GM12892 (cell line): ENCODE results near the gene NEU1.
"Not testable (repeated sequence)": the region's sequence is repeated elsewhere in the genome, so short reads cannot be mapped to it uniquely, and the experiment has no call there.

Experiments
- DNase-seq: peaks from one replicate; pipeline ENCODE4 v3.0.0; 2011; ENCODE audit not compliant: insufficient read length
- FAIRE-seq: peaks from 2 replicates; lab custom pipeline; 2011; peaks lifted over from hg19 to GRCh38; lab: Jason Lieb, UNC
- POLR2A ChIP-seq: IDR thresholded peaks from 2 replicates; pipeline ENCODE4 v1.6.1; 2011; ENCODE audit warnings: low read depth, low read length, control low read depth
- POLR2AphosphoS5 ChIP-seq: IDR thresholded peaks from 2 replicates; pipeline ENCODE4 v1.6.1; 2011; ENCODE audit warnings: low read depth, low read length, control low read depth
- TAF1 ChIP-seq: IDR thresholded peaks from 2 replicates; pipeline ENCODE4 v1.6.1; 2011; ENCODE audit warnings: low read depth, mild to moderate bottlenecking, control low read depth, low read length, borderline replicate concordance

The NEU1 gene

GRCh38 chr6:31865205-31866118, 2.8 kb upstream of the NEU1 start:
- DNase-seq (no peak), FAIRE-seq (no peak)
- TF ChIP-seq POLR2A: no peak
- TF ChIP-seq POLR2AphosphoS5: no peak
- no peak for TF ChIP-seq TAF1

DNA sequence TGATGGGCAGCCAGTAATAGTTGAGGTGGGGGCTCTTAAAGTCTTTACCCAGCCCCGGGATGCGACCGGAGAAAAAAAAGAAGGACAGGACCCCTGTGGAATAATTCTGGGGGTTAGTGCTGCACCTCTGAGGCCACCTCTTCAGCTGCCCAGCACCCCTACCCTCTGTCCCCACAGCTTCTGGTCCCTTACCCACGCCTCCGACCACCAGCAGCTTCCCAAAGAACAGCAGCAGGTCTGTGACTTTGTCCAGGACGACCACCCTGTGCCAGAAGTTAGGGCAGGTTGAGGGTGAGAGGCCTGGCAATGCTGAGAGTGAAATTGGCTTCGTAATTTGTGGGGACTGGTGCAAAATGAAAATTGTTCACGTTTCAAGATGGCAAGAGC, 2.2 kb upstream of the NEU1 start:
- DNase-seq (no peak), FAIRE-seq (no peak)
- TF ChIP-seq POLR2A: no peak
- TF ChIP-seq POLR2AphosphoS5: no peak
- no peak for TF ChIP-seq TAF1

- not testable (repeated sequence) for FAIRE-seq, DNase-seq
Measured at GRCh38 chr6:31864123-31864562, 1.5 kb upstream of the NEU1 start.

- FAIRE-seq: no peak
- TF ChIP-seq TAF1: no peak
- TF ChIP-seq POLR2AphosphoS5: no peak
- TF ChIP-seq POLR2A: no peak
- no peak for DNase-seq
Measured at GRCh38 chr6:31861919-31862343, 690 bp downstream of the NEU1 start.

DNA sequence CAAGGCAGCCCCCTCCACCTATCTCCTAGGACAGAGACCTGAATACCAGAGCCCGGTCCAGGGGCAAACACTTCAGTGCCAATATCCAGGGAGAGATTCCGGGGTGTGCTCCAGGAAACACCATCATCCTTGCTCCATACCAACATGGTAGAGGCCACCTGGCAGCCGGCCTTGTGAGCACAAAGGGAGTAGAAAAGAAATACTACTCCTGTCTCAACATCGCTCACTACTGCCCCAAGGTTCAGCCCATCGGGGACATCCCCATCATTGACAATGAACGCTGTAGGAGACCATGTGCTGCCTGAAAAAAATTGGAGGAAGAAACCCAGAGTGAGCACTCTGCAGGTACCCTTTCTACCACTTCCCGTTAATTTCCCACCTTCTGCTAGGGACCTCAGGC, 1.5 kb downstream of the NEU1 start:
- no peak for FAIRE-seq
- no peak for TF ChIP-seq POLR2A
- no peak for TF ChIP-seq TAF1
- no peak for TF ChIP-seq POLR2AphosphoS5
- DNase-seq: no peak

- DNase-seq (no peak), FAIRE-seq (no peak)
- TF ChIP-seq POLR2AphosphoS5: no peak
- TF ChIP-seq POLR2A: no peak
- TF ChIP-seq TAF1: no peak
Measured at GRCh38 chr6:31860349-31860748, 2.3 kb downstream of the NEU1 start.

- DNase-seq (no peak), FAIRE-seq (no peak)
- TF ChIP-seq POLR2AphosphoS5: no peak
Measured at GRCh38 chr6:31859923-31860322, 2.7 kb downstream of the NEU1 start.

GRCh38 chr6:31858707-31859106, 3.9 kb downstream of the NEU1 start:
- FAIRE-seq (no peak), DNase-seq (no peak)
- TF ChIP-seq POLR2A (no peak), TAF1 (no peak), POLR2AphosphoS5 (no peak)

DNA sequence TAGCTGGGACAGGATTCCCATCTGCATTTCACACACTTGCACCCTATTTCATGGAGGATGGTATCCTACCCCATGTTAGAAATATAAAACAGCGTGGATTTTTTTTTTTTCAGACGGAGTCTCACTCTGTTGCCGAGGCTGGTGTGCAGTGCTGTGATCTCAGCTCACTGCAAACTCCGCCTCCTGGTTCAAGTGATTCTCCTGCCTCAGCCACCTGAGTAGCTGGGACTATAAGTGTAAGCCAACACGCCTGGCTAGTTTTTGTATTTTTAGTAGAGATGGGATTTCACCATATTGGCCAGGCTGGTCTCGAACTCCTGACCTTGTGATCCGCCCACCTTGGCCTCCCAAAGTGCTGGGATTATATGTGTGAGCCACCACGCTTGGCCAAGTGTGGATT, 4.8 kb downstream of the NEU1 start:
- DNase-seq, FAIRE-seq: not testable (repeated sequence)

DNA sequence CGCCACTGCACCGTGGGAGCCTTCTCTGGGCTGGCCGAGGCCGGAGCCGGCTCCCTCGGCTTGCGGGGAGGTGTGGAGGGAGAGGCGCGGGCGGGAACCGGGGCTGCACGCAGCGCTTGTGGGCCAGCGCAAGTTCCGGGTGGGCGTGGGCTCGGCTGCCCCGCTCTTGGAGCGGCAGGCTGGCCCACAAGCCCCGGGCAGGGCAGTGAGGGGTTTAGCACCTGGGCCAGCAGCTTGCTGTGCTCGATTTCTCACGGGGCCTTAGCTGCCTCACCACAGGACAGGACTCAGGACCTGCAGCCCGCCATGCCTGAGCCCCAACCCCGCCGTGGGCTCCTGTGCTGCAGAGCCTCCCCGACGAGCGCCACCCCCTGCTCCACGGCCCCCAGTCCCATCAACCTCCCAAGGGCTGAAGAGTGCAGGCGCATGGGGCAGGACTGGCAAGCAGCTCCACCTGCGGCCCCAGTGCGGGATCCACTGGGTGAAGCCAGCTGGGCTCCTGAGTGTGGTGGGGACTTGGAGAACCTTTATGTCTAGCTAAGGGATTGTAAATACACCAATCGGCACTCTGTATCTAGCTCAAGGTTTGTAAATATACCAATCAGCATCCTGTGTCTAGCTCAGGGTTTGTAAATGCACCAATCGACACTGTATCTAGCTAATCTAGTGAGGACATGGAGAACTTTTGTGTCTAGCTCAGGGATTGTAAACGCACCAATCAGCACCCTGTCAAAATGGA, 10.5 kb downstream of the NEU1 start:
- DNase-seq, FAIRE-seq: not testable (repeated sequence)

GRCh38 chr6:31851485-31851832, 11.2 kb downstream of the NEU1 start:
- TF ChIP-seq TAF1: no peak
- TF ChIP-seq POLR2AphosphoS5: no peak
- no peak for TF ChIP-seq POLR2A

DNA sequence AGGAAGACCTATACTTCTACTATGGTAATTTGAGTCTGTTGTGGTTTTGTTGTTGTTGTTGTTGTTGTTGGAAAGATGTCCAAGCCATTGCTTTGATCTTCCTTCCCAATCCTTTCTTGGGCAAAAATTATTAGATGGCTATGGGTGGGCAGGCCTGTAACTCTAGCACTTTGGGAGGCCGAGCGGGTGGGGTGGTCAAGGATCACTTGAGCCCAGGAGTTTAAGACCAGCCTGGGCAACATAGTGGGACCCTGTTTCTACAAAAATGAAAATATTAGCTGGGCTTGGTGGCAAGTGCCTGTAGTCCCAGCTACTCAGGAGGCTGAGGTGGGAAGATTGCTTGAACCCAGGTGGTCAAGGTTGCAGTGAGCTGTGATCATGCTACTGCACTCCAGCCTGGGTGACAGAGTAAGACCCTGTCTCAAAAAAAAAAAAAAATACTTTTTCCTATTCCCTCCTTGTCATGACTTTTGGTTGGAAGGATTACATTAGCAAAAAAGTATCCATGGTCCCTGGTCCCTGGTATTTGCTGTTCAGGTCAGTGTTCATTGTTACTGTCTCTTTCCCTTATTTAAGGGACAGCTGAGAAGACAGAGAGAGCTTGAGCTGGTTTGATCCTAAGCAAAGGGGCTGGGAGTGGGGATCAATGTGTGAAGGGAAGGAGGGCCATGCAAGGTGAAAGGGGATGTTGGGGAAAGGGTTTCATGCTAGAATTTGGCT, 11.7 kb downstream of the NEU1 start:
- no peak for FAIRE-seq
- no peak for DNase-seq
- TF ChIP-seq TAF1: no peak
- TF ChIP-seq POLR2AphosphoS5: no peak
- TF ChIP-seq POLR2A: no peak

More at GRCh38 chr6:31851485-31851832, 11.2 kb downstream of the NEU1 start:
- no peak for FAIRE-seq
- no peak for DNase-seq
